ENCODE measurements around the gene PHACTR2.

DNA sequence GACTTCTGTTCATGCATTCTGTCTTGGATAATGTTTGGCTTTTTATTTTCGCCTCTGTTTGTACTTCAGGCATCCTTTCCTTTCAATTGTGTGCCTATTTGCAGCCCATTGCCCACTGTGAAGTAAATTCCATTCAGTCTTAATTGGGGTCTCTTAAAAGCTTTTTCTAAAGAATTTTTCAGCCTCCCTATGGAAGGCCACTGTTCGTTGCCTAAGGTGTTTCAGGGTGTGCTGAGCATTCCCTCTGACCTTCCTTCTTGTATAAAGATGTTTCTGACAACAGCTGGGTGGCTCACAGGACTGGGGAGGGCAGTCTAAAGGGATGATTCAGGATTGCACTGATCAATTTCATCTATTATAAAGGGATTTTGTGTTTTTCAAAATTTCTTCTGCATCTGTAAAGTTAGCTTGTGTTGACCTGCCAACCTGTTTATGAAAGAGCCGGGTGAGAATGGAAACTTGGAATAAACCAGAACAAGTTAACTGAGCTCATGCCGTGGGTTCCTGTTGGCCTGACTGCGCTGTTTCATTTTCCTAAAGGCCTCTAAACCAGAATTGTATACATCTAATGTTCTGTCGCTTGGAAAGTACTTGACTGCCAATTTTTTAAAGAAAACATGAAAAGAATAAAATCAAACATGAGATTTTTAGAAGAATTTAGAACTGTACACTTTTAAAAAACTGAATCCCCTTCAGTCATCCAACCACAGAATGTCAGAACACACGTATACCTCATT lies 14.3 kb downstream of the PHACTR2 start:
- TF ChIP-seq, protein P1, sequence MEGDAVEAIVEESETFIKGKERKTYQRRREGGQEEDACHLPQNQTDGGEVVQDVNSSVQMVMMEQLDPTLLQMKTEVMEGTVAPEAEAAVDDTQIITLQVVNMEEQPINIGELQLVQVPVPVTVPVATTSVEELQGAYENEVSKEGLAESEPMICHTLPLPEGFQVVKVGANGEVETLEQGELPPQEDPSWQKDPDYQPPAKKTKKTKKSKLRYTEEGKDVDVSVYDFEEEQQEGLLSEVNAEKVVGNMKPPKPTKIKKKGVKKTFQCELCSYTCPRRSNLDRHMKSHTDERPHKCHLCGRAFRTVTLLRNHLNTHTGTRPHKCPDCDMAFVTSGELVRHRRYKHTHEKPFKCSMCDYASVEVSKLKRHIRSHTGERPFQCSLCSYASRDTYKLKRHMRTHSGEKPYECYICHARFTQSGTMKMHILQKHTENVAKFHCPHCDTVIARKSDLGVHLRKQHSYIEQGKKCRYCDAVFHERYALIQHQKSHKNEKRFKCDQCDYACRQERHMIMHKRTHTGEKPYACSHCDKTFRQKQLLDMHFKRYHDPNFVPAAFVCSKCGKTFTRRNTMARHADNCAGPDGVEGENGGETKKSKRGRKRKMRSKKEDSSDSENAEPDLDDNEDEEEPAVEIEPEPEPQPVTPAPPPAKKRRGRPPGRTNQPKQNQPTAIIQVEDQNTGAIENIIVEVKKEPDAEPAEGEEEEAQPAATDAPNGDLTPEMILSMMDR (IDR thresholded peaks at IDR 0.05; ENCODE audit: insufficient read depth, low read length), result no peak
- no peak for TF ChIP-seq GABPA (IDR thresholded peaks at IDR 0.05; ENCODE audit: low read depth)
- no peak for TF ChIP-seq POLR2AphosphoS5 (IDR thresholded peaks at IDR 0.05; ENCODE audit: low read depth)
- TF ChIP-seq REST (IDR thresholded peaks at IDR 0.05; ENCODE audit: insufficient replicate concordance, low read depth), result no peak

Measured in HL-60 (cell line).